GM18511 (cell line): ENCODE results near the gene INSYN2B.

Experiments
- ATAC-seq: cut with Tn5 transposase; IDR thresholded peaks from one replicate; pipeline ENCODE4 v1.9.1; 2021; ENCODE audit warnings: mild to moderate bottlenecking, moderate library complexity; ENCODE audit not compliant: unreplicated experiment

INSYN2B gene

GRCh38 chr5:169934990-169935389, 45.3 kb downstream of the INSYN2B start:
- no peak for ATAC-seq

GRCh38 chr5:169933616-169934015, 46.7 kb downstream of the INSYN2B start:
- no peak for ATAC-seq

GRCh38 chr5:169933127-169933526, 47.2 kb downstream of the INSYN2B start:
- no peak for ATAC-seq

- ATAC-seq = peak; percentile 70
Measured at GRCh38 chr5:169923988-169924387, 56.3 kb downstream of the INSYN2B start.

- ATAC-seq = no peak
Measured at GRCh38 chr5:169922474-169922873, 57.8 kb downstream of the INSYN2B start.

GRCh38 chr5:169921949-169922348, 58.3 kb downstream of the INSYN2B start:
- no peak for ATAC-seq

GRCh38 chr5:169921384-169921783, 58.9 kb downstream of the INSYN2B start:
- ATAC-seq = no peak

GRCh38 chr5:169920474-169920873, 59.8 kb downstream of the INSYN2B start:
- ATAC-seq = no peak

- no peak for ATAC-seq
Measured at GRCh38 chr5:169918228-169918627, 62.1 kb downstream of the INSYN2B start.

GRCh38 chr5:169917500-169917899, 62.8 kb downstream of the INSYN2B start:
- no peak for ATAC-seq

GRCh38 chr5:169914766-169915165, 65.5 kb downstream of the INSYN2B start:
- peak; percentile 67 for ATAC-seq

- no peak for ATAC-seq
Measured at GRCh38 chr5:169913479-169913878, 66.8 kb downstream of the INSYN2B start.

GRCh38 chr5:169911448-169912212, 68.7 kb downstream of the INSYN2B start:
- no peak for ATAC-seq

- no peak for ATAC-seq
Measured at GRCh38 chr5:169910393-169910792, 69.9 kb downstream of the INSYN2B start.

- ATAC-seq = no peak
Measured at GRCh38 chr5:169909945-169910344, 70.3 kb downstream of the INSYN2B start.

- ATAC-seq = no peak
Measured at GRCh38 chr5:169908864-169909263, 71.4 kb downstream of the INSYN2B start.

- ATAC-seq = no peak
Measured at GRCh38 chr5:169906745-169907649, 73.3 kb downstream of the INSYN2B start.

GRCh38 chr5:169905017-169905416, 75.3 kb downstream of the INSYN2B start:
- ATAC-seq = no peak

GRCh38 chr5:169904508-169904907, 75.8 kb downstream of the INSYN2B start:
- ATAC-seq = no peak

GRCh38 chr5:169904059-169904458, 76.2 kb downstream of the INSYN2B start:
- ATAC-seq = peak; percentile 44

- ATAC-seq = peak; percentile 59
Measured at GRCh38 chr5:169901896-169902295, 78.4 kb downstream of the INSYN2B start.

- no peak for ATAC-seq
Measured at GRCh38 chr5:169897481-169897880, 82.8 kb downstream of the INSYN2B start.
